ENCODE results near the gene PPP1R1B.

PPP1R1B gene

GRCh38 chr17:39600288-39600996, 26.3 kb upstream of the PPP1R1B start:
- no peak for DNase-seq (ENCODE audit: low read depth in 2 of 2)

GRCh38 chr17:39600997-39601597, 25.7 kb upstream of the PPP1R1B start:
- DNase-seq (ENCODE audit: low read depth in 2 of 2), result no peak

DNA sequence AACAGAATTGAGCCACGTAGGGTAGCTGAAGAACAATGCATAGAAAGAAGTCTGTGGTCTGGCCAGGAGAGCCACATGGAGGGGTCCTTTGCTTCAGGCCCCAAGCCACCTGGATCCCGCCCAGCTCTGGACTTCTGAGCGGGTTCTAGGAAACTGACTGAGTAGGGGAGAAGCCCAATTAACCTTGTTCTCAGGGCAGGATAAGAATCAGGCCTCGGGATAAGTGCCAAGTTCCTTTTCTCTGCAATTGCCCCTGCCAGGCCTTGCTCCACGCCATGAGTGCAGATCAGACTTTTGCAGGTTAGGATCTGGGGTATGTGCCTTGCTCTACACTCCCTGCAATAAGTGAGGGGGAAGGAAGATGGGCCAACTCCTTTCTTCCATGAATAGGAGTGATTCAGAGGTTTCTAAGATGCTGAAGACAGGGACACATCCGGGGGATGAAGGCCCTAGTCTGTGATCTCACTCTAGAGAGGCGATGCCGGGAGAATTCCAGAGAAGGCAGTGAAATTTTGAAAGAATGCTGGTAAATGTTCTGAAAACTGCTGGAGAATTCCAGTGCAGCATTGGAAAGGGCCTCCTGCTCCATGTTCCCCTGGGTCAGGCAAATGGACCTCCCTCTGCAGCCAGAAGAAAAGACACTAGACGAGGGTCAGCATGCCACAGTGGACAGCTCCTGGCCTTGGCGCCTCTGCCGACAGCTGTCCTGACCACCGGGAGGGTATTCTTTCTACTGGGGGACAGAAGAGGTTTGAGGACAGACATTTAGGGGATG, 24.8 kb upstream of the PPP1R1B start:
- no peak for DNase-seq (ENCODE audit: low read depth in 2 of 2)

GRCh38 chr17:39602533-39603303, 24.0 kb upstream of the PPP1R1B start:
- DNase-seq (ENCODE audit: low read depth in 2 of 2), result no peak

- DNase-seq (ENCODE audit: low read depth in 2 of 2), result no peak
Measured at GRCh38 chr17:39603304-39604016, 23.3 kb upstream of the PPP1R1B start.

- DNase-seq (ENCODE audit: low read depth in 2 of 2), result no peak
Measured at GRCh38 chr17:39604911-39605491, 21.8 kb upstream of the PPP1R1B start.

DNA sequence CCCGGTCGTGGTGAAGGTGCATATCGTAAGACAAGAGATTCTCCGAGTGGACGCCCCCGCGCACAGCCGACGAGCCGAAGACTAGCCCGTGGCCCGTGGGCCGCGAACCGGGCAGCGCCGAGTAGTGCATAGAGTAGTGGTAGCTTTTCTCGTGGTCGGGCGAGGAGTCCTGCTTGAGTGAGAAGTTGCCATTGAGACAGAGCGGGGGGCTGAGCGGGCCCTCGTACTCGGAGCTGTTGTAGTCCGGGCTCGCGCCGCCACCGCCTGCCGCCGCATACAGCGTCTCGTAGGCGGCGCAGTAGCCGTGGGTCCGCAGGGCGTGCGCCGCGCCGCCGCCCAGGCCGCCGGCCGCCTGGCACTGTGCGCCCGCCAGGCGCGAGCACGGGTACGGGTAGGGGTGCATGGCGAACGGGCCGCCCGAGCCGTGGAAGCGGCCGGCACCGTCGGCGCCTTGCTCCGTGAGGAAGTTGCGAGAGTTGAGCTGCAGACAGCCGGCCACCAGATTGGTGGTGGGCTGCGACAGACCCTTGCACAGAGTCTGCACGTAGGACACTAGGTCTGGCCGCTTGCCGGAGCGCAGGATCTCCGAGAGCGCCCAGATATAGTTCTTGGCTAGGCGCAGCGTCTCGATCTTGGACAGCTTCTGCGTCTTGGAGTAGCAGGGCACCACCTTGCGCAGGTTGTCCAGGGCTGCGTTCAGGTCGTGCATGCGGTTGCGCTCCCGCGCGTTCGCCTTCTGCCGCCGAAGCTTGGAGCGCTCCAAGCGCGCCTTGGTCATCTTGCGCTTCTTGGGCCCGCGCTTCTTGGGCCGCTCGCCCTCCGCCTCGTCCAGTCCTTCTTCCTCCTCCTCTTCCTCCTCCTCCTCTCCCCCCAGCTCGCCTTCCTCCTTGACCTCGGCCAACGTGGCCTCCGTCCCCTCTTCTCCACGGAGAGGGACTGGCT, 21.0 kb upstream of the PPP1R1B start:
- DNase-seq (ENCODE audit: low read depth in 2 of 2), result no peak

DNA sequence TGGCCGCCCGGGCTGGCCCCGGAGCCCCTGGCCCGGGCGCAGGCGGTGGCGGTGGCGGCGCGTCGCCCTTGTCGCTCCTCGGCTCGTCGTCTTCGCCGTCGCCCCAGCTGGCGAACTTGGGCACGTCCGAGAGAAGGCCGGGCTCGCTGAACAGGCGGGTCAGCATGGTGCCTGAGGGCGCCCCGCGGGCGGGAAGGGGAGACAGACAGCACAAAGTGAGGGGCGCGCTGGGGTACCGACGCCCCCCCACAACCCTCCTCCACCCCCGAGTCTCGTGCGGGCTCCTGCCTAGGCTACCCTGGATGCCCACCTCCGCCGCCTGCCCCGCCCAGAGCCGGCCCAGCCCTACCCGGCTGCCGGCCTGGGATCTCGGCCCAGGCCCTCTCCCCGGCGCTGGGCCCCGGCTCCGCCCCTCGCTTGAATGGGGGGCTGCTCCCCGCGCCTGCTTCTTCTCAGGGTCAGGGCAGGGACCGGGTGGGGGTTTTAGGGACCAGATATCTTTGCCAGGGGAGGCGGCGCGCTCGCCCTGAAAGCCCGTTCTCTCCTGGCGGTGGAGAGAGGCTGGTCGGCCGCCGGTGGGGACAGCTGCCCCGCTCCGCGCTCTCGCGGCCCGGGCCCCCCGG, 20.2 kb upstream of the PPP1R1B start:
- DNase-seq (ENCODE audit: low read depth in 2 of 2), result no peak

- DNase-seq (ENCODE audit: low read depth in 2 of 2), result no peak
Measured at GRCh38 chr17:39607057-39607850, 19.5 kb upstream of the PPP1R1B start.

DNA sequence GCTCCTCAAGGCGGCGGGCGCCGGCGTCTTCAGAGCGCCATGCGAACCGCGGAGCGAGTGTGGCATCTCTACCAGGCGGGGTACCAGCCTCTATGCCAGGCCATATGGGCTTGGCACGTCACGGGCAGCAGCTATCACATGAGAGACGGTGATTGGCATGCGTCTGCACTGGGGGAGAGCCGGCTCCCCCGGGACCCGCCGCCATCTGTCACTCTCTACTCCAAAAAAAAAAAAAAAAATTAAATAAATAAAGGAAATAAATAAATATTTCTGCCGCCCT, 19.0 kb upstream of the PPP1R1B start, which contains the start of gene NEUROD2:
TSS of gene NEUROD2 (minus strand) at position 70 of the 280 bp plus-strand sequence. CDS start 1,321 bp downstream, outside the sequence.
- no peak for DNase-seq (ENCODE audit: low read depth in 2 of 2)

DNA sequence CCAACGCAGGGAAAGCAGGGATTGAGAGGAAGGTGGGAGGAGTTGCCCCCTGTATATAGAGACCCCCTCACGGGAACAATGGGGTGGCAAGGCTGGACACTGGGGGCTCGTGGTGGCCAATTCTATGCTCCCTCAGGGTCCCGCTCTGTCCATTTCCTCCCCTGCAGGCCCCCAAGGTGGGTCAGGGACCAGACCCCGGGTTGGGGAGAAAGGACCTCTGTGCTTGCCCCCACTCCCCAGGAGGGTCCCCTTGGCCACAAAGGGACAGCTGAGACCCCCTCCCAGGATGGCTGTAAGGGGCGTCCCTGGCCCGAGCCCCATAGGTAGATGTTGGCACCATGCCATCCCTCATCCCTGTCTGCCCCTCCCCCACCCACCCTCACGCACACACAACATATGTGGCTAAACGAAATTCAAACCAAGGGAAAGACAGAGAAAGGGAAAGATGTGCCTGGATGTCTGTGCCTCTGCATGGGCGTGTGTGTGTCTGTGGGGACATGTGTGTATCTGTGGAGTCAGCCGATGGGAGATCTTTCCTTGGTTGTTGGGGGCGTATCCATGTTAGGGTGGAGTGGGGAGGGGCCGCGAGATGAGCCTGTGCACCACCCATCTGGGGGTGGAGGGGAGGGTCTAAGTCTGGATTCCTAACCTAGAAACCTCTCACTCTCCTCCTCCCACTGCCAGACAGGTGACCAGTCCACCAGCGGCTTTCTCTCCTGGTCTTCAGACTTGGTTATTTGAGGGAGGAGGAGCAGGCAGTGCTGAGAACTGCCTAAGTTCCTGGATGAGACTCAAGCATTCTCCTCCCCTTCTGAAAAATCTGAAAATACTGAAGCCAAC, 18.4 kb upstream of the PPP1R1B start:
- no peak for DNase-seq (ENCODE audit: low read depth in 2 of 2)

DNA sequence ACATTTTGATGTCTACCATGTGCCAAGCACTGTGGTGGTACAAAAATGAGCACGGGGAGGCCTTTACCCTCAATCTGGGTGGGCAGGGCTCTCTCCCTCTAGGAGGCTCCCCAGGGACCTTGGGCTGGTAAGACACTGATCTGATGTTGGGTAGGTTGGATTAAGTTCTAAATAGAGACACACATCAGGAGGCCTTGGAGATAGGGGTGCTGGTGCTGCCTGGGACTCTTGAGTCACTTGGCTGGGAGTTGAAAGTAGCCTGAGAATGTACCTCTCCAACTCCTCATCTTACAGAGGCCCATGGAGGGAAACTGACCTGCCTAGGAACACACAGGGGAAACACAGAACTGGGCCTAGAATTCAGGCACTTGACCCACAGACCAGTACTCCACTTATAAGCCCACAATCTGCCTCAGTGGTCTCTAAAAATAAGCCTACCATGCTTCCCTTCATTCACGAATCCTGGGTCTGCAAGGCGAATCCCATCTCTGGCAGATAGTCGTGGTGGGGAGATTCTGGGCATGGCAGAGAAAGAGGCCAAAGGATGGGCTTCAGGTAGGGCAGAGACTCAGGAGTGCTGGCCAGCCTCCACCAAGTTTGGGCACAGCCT, 17.2 kb upstream of the PPP1R1B start:
- no peak for DNase-seq (ENCODE audit: low read depth in 2 of 2)

GRCh38 chr17:39611401-39612112, 15.2 kb upstream of the PPP1R1B start:
- DNase-seq (ENCODE audit: low read depth in 2 of 2), result no peak

DNA sequence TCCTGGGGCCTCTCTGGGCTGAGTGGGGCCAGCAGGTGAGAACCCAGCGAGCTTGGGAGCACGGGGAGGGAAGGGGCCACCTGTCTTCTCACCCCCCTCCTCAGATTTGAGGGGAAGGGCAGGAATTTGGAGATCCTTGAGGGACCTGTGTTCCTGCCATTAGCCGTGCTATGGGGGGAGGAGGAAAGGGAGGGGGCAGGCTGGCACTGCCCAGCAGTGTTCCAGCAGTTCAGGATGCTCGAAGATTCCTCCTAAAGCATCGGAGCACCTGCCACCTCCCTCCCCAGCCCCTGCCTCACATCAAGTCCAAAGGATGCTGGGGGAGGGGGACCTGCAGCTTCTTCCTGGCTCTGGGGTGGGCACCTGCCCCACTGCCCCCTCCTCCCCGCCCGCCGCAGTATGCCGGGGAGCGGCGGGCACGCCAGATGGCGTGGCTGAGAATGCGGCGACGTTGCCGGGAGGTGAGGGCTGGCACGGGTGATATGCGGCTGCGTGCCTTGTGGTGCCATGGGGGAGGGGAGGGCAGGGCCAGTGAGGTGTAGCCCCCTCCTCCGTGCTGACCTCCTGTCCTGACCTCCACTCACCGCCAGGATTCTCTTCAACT, 14.4 kb upstream of the PPP1R1B start:
- DNase-seq (ENCODE audit: low read depth in 2 of 2), result no peak

DNA sequence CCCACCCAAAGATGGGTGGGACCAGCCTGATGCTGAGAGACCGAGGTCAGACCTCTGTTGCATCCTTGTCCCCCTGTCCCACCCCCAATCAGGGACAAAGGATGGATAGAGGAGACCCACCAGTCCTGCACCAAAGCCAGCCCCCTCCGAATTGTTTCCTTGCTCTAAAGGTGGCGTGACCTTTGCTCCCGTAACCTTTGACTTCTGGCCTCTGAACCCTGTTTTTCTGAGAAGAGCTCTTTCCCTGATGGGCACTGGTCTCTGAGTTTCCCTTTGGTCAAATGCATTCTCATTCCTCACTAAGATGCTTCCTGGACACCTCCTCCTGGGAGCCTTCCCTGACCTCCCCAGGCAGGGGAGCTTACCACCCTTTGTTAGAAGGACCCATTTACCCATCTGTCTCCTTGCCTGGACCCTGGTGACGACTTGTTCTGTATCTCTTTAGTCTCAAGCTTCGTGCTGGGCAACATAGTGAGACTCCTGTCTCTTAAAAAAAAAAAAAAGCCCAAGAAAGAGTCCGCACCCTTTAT, 13.8 kb upstream of the PPP1R1B start:
- no peak for DNase-seq (ENCODE audit: low read depth in 2 of 2)

GRCh38 chr17:39614545-39615157, 12.1 kb upstream of the PPP1R1B start:
- no peak for DNase-seq (ENCODE audit: low read depth in 2 of 2)
